CD14-positive monocyte (primary cell): ENCODE measurements around the gene DEFB119. TPM values are rescaled to one million over a fixed set of nuclear protein-coding genes. Genes with fewer than 3 reads are reported as not detected.
"Not testable (repeated sequence)": the region's sequence is repeated elsewhere in the genome, so short reads cannot be mapped to it uniquely, and the experiment has no call there.

Source experiments
- DNase-seq, 3 donors: peaks; one replicate each; pipeline ENCODE4 v3.0.0-alpha.2; 2011 to 2022
- H2AFZ ChIP-seq: 2 replicates; pipeline ENCODE4 v1.6.0; 2012; ENCODE audit warnings: mild to moderate bottlenecking, low read depth, low read length, inconsistent platforms; ENCODE audit not compliant: insufficient read depth, poor library complexity, severe bottlenecking
- H3K27ac ChIP-seq, 2 donors: 1 replicate in 1 of 2; 2 replicates in 1 of 2; pipeline ENCODE4 v1.5.1; 2012 to 2013; ENCODE audit warnings: low read length in 2 of 2, control low read depth in 1 of 2, inconsistent platforms in 1 of 2, low read depth in 1 of 2, mild to moderate bottlenecking in 1 of 2
- H3K27me3 ChIP-seq, 2 donors: one replicate each; pipeline versions ENCODE4 v1.6.0 to v1.6.1; 2011 to 2013; ENCODE audit warnings: low read length in 2 of 2; ENCODE audit not compliant: control insufficient read depth in 2 of 2, insufficient read depth in 2 of 2
- H3K36me3 ChIP-seq, 2 donors: replicated peaks in 1 of 2; 1 replicate in 1 of 2; 2 replicates in 1 of 2; pipeline versions ENCODE4 v1.5.1 to v1.6.1; 2012 to 2013; ENCODE audit warnings: low read length in 2 of 2, control low read depth in 1 of 2, inconsistent platforms in 1 of 2, mild to moderate bottlenecking in 1 of 2; ENCODE audit not compliant: insufficient read depth in 2 of 2, control insufficient read depth in 1 of 2
- H3K4me1 ChIP-seq, 2 donors: 1 replicate in 1 of 2; 2 replicates in 1 of 2; pipeline versions ENCODE4 v1.5.1 to v1.6.1; 2012 to 2013; ENCODE audit warnings: low read length in 2 of 2, control low read depth in 1 of 2, inconsistent platforms in 1 of 2, mild to moderate bottlenecking in 1 of 2, moderate library complexity in 1 of 2; ENCODE audit not compliant: insufficient read depth in 2 of 2, control insufficient read depth in 1 of 2
- H3K4me2 ChIP-seq: replicated peaks from 2 replicates; pipeline ENCODE3; 2012; ENCODE audit warnings: low read length, moderate library complexity, mild to moderate bottlenecking; ENCODE audit not compliant: poor library complexity, severe bottlenecking; ENCODE audit errors: extremely low read depth
- H3K4me3 ChIP-seq, 3 experiments: fragments of 200-600 bp in 1 of 3; sonication (generic) in 1 of 3; replicated peaks in 1 of 3; 1 replicate in 2 of 3; 2 replicates in 1 of 3; pipeline ENCODE4 v1.5.1; 2011 to 2013; ENCODE audit warnings: low read length in 3 of 3, mild to moderate bottlenecking in 3 of 3, control low read depth in 2 of 3, low read depth in 2 of 3, inconsistent platforms in 1 of 3, moderate library complexity in 1 of 3
- H3K79me2 ChIP-seq: 2 replicates; pipeline ENCODE4 v1.6.0; 2012; ENCODE audit warnings: mild to moderate bottlenecking, control low read depth, inconsistent platforms, low read length, moderate library complexity; ENCODE audit not compliant: insufficient read depth
- H3K9ac ChIP-seq: 2 replicates; pipeline ENCODE4 v1.6.0; 2017; ENCODE audit warnings: low read length, mild to moderate bottlenecking; ENCODE audit not compliant: insufficient read depth, poor library complexity, severe bottlenecking
- H3K9me3 ChIP-seq, 2 donors: replicated peaks in 1 of 2; 1 replicate in 1 of 2; 2 replicates in 1 of 2; pipeline versions ENCODE4 v1.5.1 to v1.6.1; 2012 to 2013; ENCODE audit warnings: low read length in 2 of 2, control low read depth in 1 of 2; ENCODE audit not compliant: control insufficient read depth in 1 of 2, insufficient read depth in 1 of 2
- H4K20me1 ChIP-seq: 2 replicates; pipeline ENCODE4 v1.6.0; 2012; ENCODE audit warnings: mild to moderate bottlenecking, low read length, control low read depth, moderate library complexity; ENCODE audit not compliant: insufficient read depth
- H3K27ac Mint-ChIP-seq, 7 donors: one replicate each; pipeline ENCODE4 v1.8.0; 2020; ENCODE audit warnings: mild to moderate bottlenecking in 7 of 7, mixed read lengths in 7 of 7, moderate library complexity in 6 of 7, inconsistent platforms in 2 of 7
- H3K27me3 Mint-ChIP-seq, 3 donors: one replicate each; pipeline ENCODE4 v1.8.0; 2021 to 2022; ENCODE audit warnings: low read depth in 3 of 3, mild to moderate bottlenecking in 3 of 3, mixed read lengths in 3 of 3, moderate library complexity in 3 of 3, inconsistent platforms in 1 of 3
- H3K36me3 Mint-ChIP-seq, 2 donors: one replicate each; pipeline ENCODE4 v1.8.0; 2020; ENCODE audit warnings: mixed read lengths in 2 of 2, inconsistent platforms in 1 of 2, mild to moderate bottlenecking in 1 of 2
- H3K4me1 Mint-ChIP-seq: one replicate; pipeline ENCODE4 v1.8.0; 2020; ENCODE audit warnings: mild to moderate bottlenecking, mixed read lengths
- H3K4me3 Mint-ChIP-seq, 2 donors: one replicate each; pipeline ENCODE4 v1.8.0; 2020; ENCODE audit warnings: mild to moderate bottlenecking in 2 of 2, mixed read lengths in 2 of 2, moderate library complexity in 1 of 2
- H3K9me3 Mint-ChIP-seq, 7 donors: one replicate each; pipeline ENCODE4 v1.8.0; 2020 to 2022; ENCODE audit warnings: mixed read lengths in 7 of 7, mild to moderate bottlenecking in 6 of 7, moderate library complexity in 6 of 7, inconsistent platforms in 2 of 7
- CTCF ChIP-seq: fragments of 200-600 bp; IDR thresholded peaks from one replicate; pipeline ENCODE4 v1.8.0; 2022; ENCODE audit warnings: antibody characterized with exemption, mild to moderate bottlenecking
- WGBS: methylation state at CpG from one replicate; pipeline ENCODE4 v1.1.5; 2013; ENCODE audit warnings: missing lambda C conversion rate; ENCODE audit not compliant: insufficient coverage; 5-methylcytosine and 5-hydroxymethylcytosine counted together
- intact Hi-C, 2 donors: fragments of 100-400 bp; cut with micrococcal nuclease; formaldehyde crosslinking; loops; one replicate each; pipeline versions ENCODE4 v1.15.0 to v1.15.1; 2023
- polyA plus RNA-seq, 3 donors: library from polyadenylated mRNA; depleted of rRNA in 1 of 3; unstranded in 2 of 3; stranded (reverse) in 1 of 3; fragments of 300-500 nt in 2 of 3; fragments of >200 nt in 1 of 3; fragmentation: Illumina TruSeq in 2 of 3; gene quantifications; 1 replicate in 2 of 3; 2 replicates in 1 of 3; pipeline ENCODE4 v1.2.3, GENCODE V29; 2012 to 2021

DEFB119 gene
- polyA plus RNA-seq, 3 donors = not detected

- H3K4me3 Mint-ChIP-seq = no peak overlapping the region
- peaks cover 2 to 16% (median 8%) of the 10 kb centered on the region in 7 donors for H3K9me3 Mint-ChIP-seq
- no peak overlapping the region for H3K27ac ChIP-seq
- no peak overlapping the region for H3K4me3 ChIP-seq
- H3K79me2 ChIP-seq = no peaks in the 10 kb centered on the region
- no peak overlapping the region for H3K27ac Mint-ChIP-seq
- no peak for TF ChIP-seq CTCF
- no peaks in the 10 kb centered on the region for H3K36me3 ChIP-seq
- H3K4me1 ChIP-seq = no peaks in the 10 kb centered on the region
- intact Hi-C loops = no loop called here
- no peaks in the 10 kb centered on the region for H3K27me3 ChIP-seq
- peaks cover 0 to 6% of the 10 kb centered on the region in 2 donors for H3K9me3 ChIP-seq
- DNase-seq = no peak
- no peaks in the 10 kb centered on the region for H3K4me1 Mint-ChIP-seq
- no peak overlapping the region for H2AFZ ChIP-seq
- H3K9ac ChIP-seq = no peak overlapping the region
- no CpG with 5 or more reads among the region's 2 CpGs for WGBS
- H3K27me3 Mint-ChIP-seq = peaks cover 0 to 1% (median 1%) of the 10 kb centered on the region in 3 donors
- no peak overlapping the region for H3K4me2 ChIP-seq
- no peaks in the 10 kb centered on the region for H4K20me1 ChIP-seq
- no peaks in the 10 kb centered on the region for H3K36me3 Mint-ChIP-seq
These were observed 16.0 kb downstream of the DEFB119 start for GRCh38 chr20:31374346-31374745.

DNA sequence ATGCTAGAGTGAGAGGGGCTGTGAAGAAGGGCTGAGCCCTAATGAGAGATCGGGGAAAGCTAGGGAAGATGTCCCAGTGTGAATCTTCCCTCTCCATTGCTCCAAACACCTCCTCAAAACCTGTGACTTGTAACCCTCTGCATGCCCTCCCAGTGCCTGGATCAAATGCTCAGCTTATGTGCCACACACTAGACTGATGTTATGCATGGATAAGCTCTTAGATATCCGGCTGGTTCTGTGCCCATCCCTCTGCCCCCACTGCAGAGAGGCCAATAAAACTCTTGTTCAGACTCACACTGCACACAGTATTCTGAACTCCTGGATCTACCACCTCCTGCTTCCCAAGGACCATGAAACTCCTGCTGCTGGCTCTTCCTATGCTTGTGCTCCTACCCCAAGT is 22.1 kb downstream of the DEFB119 start, which contains the start of gene DEFB118:
Gene DEFB118 (plus strand): TSS at position 301 of the 400 bp plus-strand sequence. CDS start 50 bp downstream, at position 351.
- no peak for DNase-seq

GRCh38 chr20:31364272-31364671 is 26.1 kb downstream of the DEFB119 start:
- H3K36me3 Mint-ChIP-seq, H3K27me3 ChIP-seq, H3K27ac Mint-ChIP-seq, H3K4me3 Mint-ChIP-seq, H4K20me1 ChIP-seq, H3K9ac ChIP-seq, H2AFZ ChIP-seq, H3K4me1 Mint-ChIP-seq, intact Hi-C loops, H3K4me1 ChIP-seq, H3K79me2 ChIP-seq, H3K36me3 ChIP-seq, DNase-seq, H3K9me3 ChIP-seq, H3K27ac ChIP-seq, H3K4me2 ChIP-seq, H3K4me3 ChIP-seq, H3K27me3 Mint-ChIP-seq: not testable (repeated sequence)
- peaks cover 5 to 17% (median 11%) of the 10 kb centered on the region in 7 donors for H3K9me3 Mint-ChIP-seq
- WGBS = 93% methylated on average over 2 of the region's 5 CpGs

More for the DNA sequence above, 22.1 kb downstream of the DEFB119 start, which contains the start of gene DEFB118:
- Histone ChIP-seq H2AFZ (no peak within 1 kb of the TSS), H3K4me3 (no peak within 1 kb of the TSS), H3K36me3 (no peaks in the 10 kb centered on the region), H3K27me3 (no peaks in the 10 kb centered on the region), H3K4me1 (no peaks in the 10 kb centered on the region), H4K20me1 (no peaks in the 10 kb centered on the region), H3K9me3 (peaks cover 0 to 9% of the 10 kb centered on the region in 2 donors), H3K79me2 (no peaks in the 10 kb centered on the region), H3K27ac (no peak within 1 kb of the TSS), H3K4me2 (no peak within 1 kb of the TSS), H3K9ac (no peak within 1 kb of the TSS)
- TF ChIP-seq CTCF = no peak
- WGBS = 78% methylated on average over 1 of the region's 2 CpGs
- intact Hi-C loops = no loop called here
- Mint-ChIP-seq H3K27ac (no peak within 1 kb of the TSS), H3K9me3 (peaks cover 5 to 17% (median 13%) of the 10 kb centered on the region in 7 donors), H3K36me3 (no peaks in the 10 kb centered on the region), H3K4me1 (no peaks in the 10 kb centered on the region), H3K27me3 (peaks cover 0 to 1% (median 0%) of the 10 kb centered on the region in 3 donors), H3K4me3 (peak within 1 kb of the TSS in 1 of 2 donors; percentile 16)
